Measurements from ENCODE around the gene IPO4.

- no peak for TF ChIP-seq CTCF (conservative IDR thresholded peaks at IDR 0.05; ENCODE audit: low read depth, low read length)
- TF ChIP-seq SMC3 (IDR thresholded peaks at IDR 0.05; ENCODE audit: low read depth, low read length): no peak
- TF ChIP-seq POLR2A (IDR thresholded peaks at IDR 0.05; ENCODE audit: low read depth, low read length): no peak
- no peak for TF ChIP-seq ELK1 (IDR thresholded peaks at IDR 0.05; ENCODE audit: borderline replicate concordance, low read depth, low read length)
These were observed 26.5 kb downstream of the IPO4 start for GRCh38 chr14:24162093-24162492.
